Right atrium auricular region (tissue), 2 donors: Measurements from ENCODE around the gene WARS2. TPM values are rescaled to one million over a fixed set of nuclear protein-coding genes. Genes with fewer than 3 reads are reported as not detected.
A peak's percentile ranks its signal among the peaks of the same experiment; 100 is the strongest.

Experiments
- DNase-seq: peaks from one replicate; pipeline ENCODE4 v3.0.0-alpha.2; 2019; ENCODE audit warnings: low spot score
- H3K27ac ChIP-seq, 2 donors: fragments of 200-600 bp; sonication (generic); 1 replicate in 1 of 2; 2 replicates in 1 of 2; pipeline ENCODE4 v1.5.1; 2016 to 2019
- H3K27me3 ChIP-seq, 2 donors: fragments of 200-600 bp; sonication (generic); one replicate each; pipeline versions ENCODE4 v1.5.1 to v1.6.0; 2017 to 2019
- H3K36me3 ChIP-seq: fragments of 200-600 bp; sonication (generic); one replicate; pipeline ENCODE4 v1.5.1; 2016
- H3K4me1 ChIP-seq, 2 donors: fragments of 200-600 bp; sonication (generic); one replicate each; pipeline versions ENCODE4 v1.5.1 to v1.6.0; 2017 to 2019
- H3K4me3 ChIP-seq, 2 donors: fragments of 200-600 bp; sonication (generic); 1 replicate in 1 of 2; 2 replicates in 1 of 2; pipeline ENCODE4 v1.5.1; 2017 to 2019; ENCODE audit warnings: mild to moderate bottlenecking in 1 of 2, moderate library complexity in 1 of 2
- H3K9me3 ChIP-seq, 2 donors: fragments of 200-600 bp; sonication (generic); one replicate each; pipeline ENCODE4 v1.5.1; 2019
- total RNA-seq, 2 donors: library from RNA; depleted of rRNA; stranded (reverse); fragments of >200 nt; gene quantifications; one replicate each; pipeline ENCODE4 v1.1.0, GENCODE V29; 2016
- TF ChIP-seq, protein P1 (sequence below), 2 donors: fragments of 200-600 bp; sonication (generic); IDR thresholded peaks; one replicate each; pipeline ENCODE4 v1.5.1; 2019; ENCODE audit warnings: antibody characterized with exemption in 2 of 2

Gene WARS2
- total RNA-seq, 2 donors from 2014 or later, result 9.5 to 13.2 TPM

DNA sequence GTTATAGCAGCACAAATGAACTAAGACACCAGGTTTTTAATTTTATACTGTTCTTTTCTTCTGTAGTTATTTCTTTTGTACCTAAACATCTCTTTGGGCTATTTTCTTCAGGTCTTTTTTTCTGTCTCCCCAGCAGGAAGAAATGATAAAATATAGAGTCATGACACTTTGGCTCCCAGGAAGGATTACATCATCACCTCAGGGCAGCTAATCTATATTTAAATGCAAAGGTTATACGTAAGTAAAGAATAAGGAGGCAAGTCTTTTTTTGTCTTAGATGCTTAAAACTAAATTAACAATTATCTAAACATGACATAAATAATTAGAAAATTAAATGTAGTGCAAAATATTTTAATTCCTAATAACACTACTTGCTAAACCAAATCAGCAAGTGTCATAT lies 57.0 kb downstream of the WARS2 start:
- TF ChIP-seq, protein P1, sequence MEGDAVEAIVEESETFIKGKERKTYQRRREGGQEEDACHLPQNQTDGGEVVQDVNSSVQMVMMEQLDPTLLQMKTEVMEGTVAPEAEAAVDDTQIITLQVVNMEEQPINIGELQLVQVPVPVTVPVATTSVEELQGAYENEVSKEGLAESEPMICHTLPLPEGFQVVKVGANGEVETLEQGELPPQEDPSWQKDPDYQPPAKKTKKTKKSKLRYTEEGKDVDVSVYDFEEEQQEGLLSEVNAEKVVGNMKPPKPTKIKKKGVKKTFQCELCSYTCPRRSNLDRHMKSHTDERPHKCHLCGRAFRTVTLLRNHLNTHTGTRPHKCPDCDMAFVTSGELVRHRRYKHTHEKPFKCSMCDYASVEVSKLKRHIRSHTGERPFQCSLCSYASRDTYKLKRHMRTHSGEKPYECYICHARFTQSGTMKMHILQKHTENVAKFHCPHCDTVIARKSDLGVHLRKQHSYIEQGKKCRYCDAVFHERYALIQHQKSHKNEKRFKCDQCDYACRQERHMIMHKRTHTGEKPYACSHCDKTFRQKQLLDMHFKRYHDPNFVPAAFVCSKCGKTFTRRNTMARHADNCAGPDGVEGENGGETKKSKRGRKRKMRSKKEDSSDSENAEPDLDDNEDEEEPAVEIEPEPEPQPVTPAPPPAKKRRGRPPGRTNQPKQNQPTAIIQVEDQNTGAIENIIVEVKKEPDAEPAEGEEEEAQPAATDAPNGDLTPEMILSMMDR (IDR thresholded peaks at IDR 0.05), result no peak
- no peaks in the 10 kb centered on the region for H3K27me3 ChIP-seq
- H3K27ac ChIP-seq, result no peak overlapping the region

DNA sequence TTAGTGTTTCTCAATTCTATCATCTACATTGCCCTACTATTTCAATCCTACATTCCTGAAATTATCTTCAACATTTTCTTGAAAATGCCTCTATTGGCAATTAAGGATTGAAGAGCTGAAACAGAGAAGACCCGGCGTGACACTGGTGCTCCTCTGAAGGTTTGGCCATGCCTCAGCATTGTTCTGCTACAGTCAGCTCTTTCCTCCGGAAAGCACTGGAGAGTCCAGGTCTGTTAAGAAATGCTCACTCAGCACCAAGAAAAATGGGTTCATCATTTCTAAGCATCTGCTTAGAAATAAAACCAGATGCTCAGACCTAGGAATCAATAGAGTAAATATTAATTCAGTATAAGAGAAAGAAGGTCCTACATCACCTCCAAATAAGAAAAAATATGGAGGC lies 58.8 kb downstream of the WARS2 start:
- TF ChIP-seq, protein P1 (IDR thresholded peaks at IDR 0.05), result no peak
- no peaks in the 10 kb centered on the region for H3K9me3 ChIP-seq
- no peaks in the 10 kb centered on the region for H3K27me3 ChIP-seq
- no peaks in the 10 kb centered on the region for H3K36me3 ChIP-seq
- DNase-seq, result no peak
- H3K4me3 ChIP-seq, result no peak overlapping the region
- H3K27ac ChIP-seq, result no peak overlapping the region
- peaks cover 0 to 23% of the 10 kb centered on the region in 2 donors for H3K4me1 ChIP-seq

More for the DNA sequence above, 57.0 kb downstream of the WARS2 start:
- no peak for DNase-seq
- H3K4me3 ChIP-seq, result no peak overlapping the region
- no peaks in the 10 kb centered on the region for H3K36me3 ChIP-seq
- H3K9me3 ChIP-seq, result no peaks in the 10 kb centered on the region
- peaks cover 0 to 23% of the 10 kb centered on the region in 2 donors for H3K4me1 ChIP-seq

- peaks cover 0 to 23% of the 10 kb centered on the region in 2 donors for H3K4me1 ChIP-seq
- no peaks in the 10 kb centered on the region for H3K36me3 ChIP-seq
- TF ChIP-seq, protein P1 (IDR thresholded peaks at IDR 0.05), result no peak
- H3K27me3 ChIP-seq, result no peaks in the 10 kb centered on the region
- no peaks in the 10 kb centered on the region for H3K9me3 ChIP-seq
- no peak overlapping the region for H3K27ac ChIP-seq
- no peak overlapping the region for H3K4me3 ChIP-seq
- no peak for DNase-seq
Measured at GRCh38 chr1:119081267-119081666, 59.2 kb downstream of the WARS2 start.

- TF ChIP-seq, protein P1 (IDR thresholded peaks at IDR 0.05), result no peak
- Histone ChIP-seq H3K4me3 (no peak overlapping the region), H3K27ac (peak overlapping the region in 1 of 2 donors; percentile 27), H3K27me3 (no peaks in the 10 kb centered on the region), H3K9me3 (no peaks in the 10 kb centered on the region), H3K4me1 (peaks cover 0 to 23% of the 10 kb centered on the region in 2 donors), H3K36me3 (no peaks in the 10 kb centered on the region)
- no peak for DNase-seq
Measured at GRCh38 chr1:119080586-119080985, 59.9 kb downstream of the WARS2 start.

- peak overlapping the region in 1 of 2 donors; percentile 27 for H3K27ac ChIP-seq
- TF ChIP-seq, protein P1 (IDR thresholded peaks at IDR 0.05), result no peak
- no peaks in the 10 kb centered on the region for H3K36me3 ChIP-seq
- peaks cover 0 to 19% of the 10 kb centered on the region in 2 donors for H3K4me1 ChIP-seq
- DNase-seq, result no peak
- no peaks in the 10 kb centered on the region for H3K9me3 ChIP-seq
- H3K27me3 ChIP-seq, result no peaks in the 10 kb centered on the region
- H3K4me3 ChIP-seq, result no peak overlapping the region
Measured at GRCh38 chr1:119079881-119080280, 60.6 kb downstream of the WARS2 start.

DNA sequence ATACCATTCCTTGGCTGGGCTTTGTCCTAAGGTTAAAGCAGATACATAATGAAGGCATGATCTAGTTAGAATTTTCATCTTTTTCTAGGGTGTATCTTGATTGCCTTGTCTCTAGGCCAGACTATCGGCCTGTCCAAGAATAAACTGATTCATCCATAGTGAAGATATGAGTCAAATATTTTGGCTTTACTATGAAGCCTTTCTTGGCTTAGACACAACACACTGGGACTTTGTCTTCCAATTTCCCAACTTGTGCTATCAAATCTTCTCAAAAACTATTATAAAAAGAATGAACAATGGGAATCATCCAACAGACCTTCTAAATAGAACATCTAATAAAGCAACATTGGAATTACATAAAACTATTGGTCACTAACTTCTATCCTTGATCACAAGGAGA lies 64.8 kb downstream of the WARS2 start:
- peak overlapping the region in 1 of 2 donors; percentile 1 for H3K27ac ChIP-seq
- DNase-seq, result no peak
- no peaks in the 10 kb centered on the region for H3K27me3 ChIP-seq
- TF ChIP-seq, protein P1 (IDR thresholded peaks at IDR 0.05), result no peak
- no peaks in the 10 kb centered on the region for H3K36me3 ChIP-seq
- H3K4me1 ChIP-seq, result peaks cover 0 to 10% of the 10 kb centered on the region in 2 donors
- H3K4me3 ChIP-seq, result no peak overlapping the region
- no peaks in the 10 kb centered on the region for H3K9me3 ChIP-seq
